Heart right ventricle (tissue), 16 donors: ENCODE measurements around the gene KRTDAP. TPM values are rescaled to one million over a fixed set of nuclear protein-coding genes. Genes with fewer than 3 reads are reported as not detected.
A peak's percentile ranks its signal among the peaks of the same experiment; 100 is the strongest.
"Not testable (repeated sequence)": the region's sequence is repeated elsewhere in the genome, so short reads cannot be mapped to it uniquely, and the experiment has no call there.

ENCODE experiments used
- ATAC-seq, 8 donors: fragments of 200-7000 bp; cut with Tn5 transposase; one replicate each; pipeline ENCODE4 v1.9.1; 2020; ENCODE audit warnings: mild to moderate bottlenecking in 8 of 8, moderate library complexity in 8 of 8, moderate number of reproducible peaks in 1 of 8
- DNase-seq, 2 donors: peaks; one replicate each; pipeline ENCODE4 v3.0.0-alpha.2; 2020
- H3K27ac ChIP-seq, 10 donors: fragments of 200-600 bp; sonication (generic) in 2 of 10; one replicate each; pipeline versions ENCODE4 v1.5.0 to v1.8.0; 2020 to 2022; ENCODE audit warnings: mild to moderate bottlenecking in 3 of 10
- H3K27me3 ChIP-seq, 7 donors: fragments of 200-600 bp; one replicate each; pipeline ENCODE4 v1.8.0; 2021 to 2022; ENCODE audit warnings: mild to moderate bottlenecking in 2 of 7
- H3K36me3 ChIP-seq, 9 donors: fragments of 200-600 bp; sonication (generic) in 1 of 9; one replicate each; pipeline versions ENCODE4 v1.5.0 to v1.8.0; 2020 to 2022; ENCODE audit warnings: mild to moderate bottlenecking in 2 of 9
- H3K4me1 ChIP-seq, 9 donors: fragments of 200-600 bp; sonication (generic) in 1 of 9; one replicate each; pipeline versions ENCODE4 v1.5.0 to v1.8.0; 2020 to 2022; ENCODE audit warnings: mild to moderate bottlenecking in 4 of 9
- H3K4me3 ChIP-seq, 10 donors: fragments of 200-600 bp; sonication (generic) in 2 of 10; one replicate each; pipeline versions ENCODE4 v1.5.0 to v1.8.0; 2020 to 2022; ENCODE audit warnings: mild to moderate bottlenecking in 7 of 10, moderate library complexity in 2 of 10
- H3K9me3 ChIP-seq, 11 donors: fragments of 200-600 bp in 10 of 11; sonication (generic) in 2 of 11; one replicate each; pipeline versions ENCODE4 v1.5.0 to v1.8.0; 2013 to 2022; ENCODE audit warnings: mild to moderate bottlenecking in 2 of 11, control low read depth in 1 of 11, moderate library complexity in 1 of 11
- WGBS, 2 donors: extraction: QIAGEN DNeasy Blood & Tissue Kit; methylation state at CpG; one replicate each; pipeline ENCODE4 v1.1.7; 2013; ENCODE audit warnings: inconsistent platforms in 1 of 2; 5-methylcytosine and 5-hydroxymethylcytosine counted together
- intact Hi-C, 10 donors: fragments of 100-400 bp; cut with DNase I; formaldehyde crosslinking; loops; one replicate each; pipeline versions ENCODE4 v1.11.1 to v1.14.2; 2022
- polyA plus RNA-seq, 2 donors: library from polyadenylated mRNA; stranded (reverse); fragments of 200-250 nt; gene quantifications; one replicate each; pipeline ENCODE4 v1.2.3, GENCODE V29; 2013
- total RNA-seq, 10 donors: library from RNA; stranded (reverse); fragmentation: NEBNext Ultra II Directional in 3 of 10; extraction: Animal tissue kit (Norgen Biotek cat#: 25700) in 3 of 10; gene quantifications; one replicate each; pipeline versions ENCODE4 v1.2.1 to v1.2.4, GENCODE V29; 2021 to 2023
- TF ChIP-seq, protein P1 (sequence below), 9 donors: fragments of 200-600 bp; sonication (generic) in 2 of 9; IDR thresholded peaks; one replicate each; pipeline versions ENCODE4 v1.5.0 to v1.8.0; 2021 to 2022; ENCODE audit warnings: antibody characterized with exemption in 9 of 9, mild to moderate bottlenecking in 5 of 9, moderate library complexity in 1 of 9
- donor health status: Arrhythmogenic right ventricular cardiomyopathy.
- donor health status: ischemic (EF 13 %, LVEDD 7.1; RV severe dilation, severe dysfunction).
- donor health status: healthy with polysubstance abuse.
- donor health status: DM: no; HTN: yes; CAD: no.
- donor health status: DM: no; HTN: no; CAD: no.
- donor health status: ischemic (EF 25% LVEDD 6.9; RV normal size, moderate dysfunction).
- donor health status: ischemic (EF 25% LVEDD 5.7; RV mildly dilated, moderate dysfunction).
- donor health status: healthy.
- donor health status: DM: yes; HTN: yes; CAD: no.
- donor health status: Ischemic cardiomyopathy.
- donor health status: ischemic (EF 35%, LVEDD 5.7; RV mildly dilated, moderate dysfunction).
- donor health status: nonischemic (EF 11% LVEDD 7.7; RV severe dilation, severe dysfunction).
- donor health status: DM: yes; HTN: yes; CAD: no.
- donor health status: PGD.
- donor health status: ischemic (EF 29% LVEDD 5.4; RV normal size, mild dysfunction).
- donor health status: nonischemic (EF 23%, LVEDD 6.1; RV moderate dilation, normal function).

Gene KRTDAP
- total and polyA plus RNA-seq, 12 donors: not detected

- no peak overlapping the region for H3K27ac ChIP-seq
- no peaks in the 10 kb centered on the region for H3K9me3 ChIP-seq
- peaks cover 0 to 8% (median 0%) of the 10 kb centered on the region in 9 donors for H3K4me1 ChIP-seq
- no peaks in the 10 kb centered on the region for H3K27me3 ChIP-seq
- WGBS, 2 donors: 86 to 91% methylated on average over 8 of the region's 8 CpGs
- no peaks in the 10 kb centered on the region for H3K36me3 ChIP-seq
- ATAC-seq: no peak
- H3K4me3 ChIP-seq: no peak overlapping the region
- TF ChIP-seq, protein P1, sequence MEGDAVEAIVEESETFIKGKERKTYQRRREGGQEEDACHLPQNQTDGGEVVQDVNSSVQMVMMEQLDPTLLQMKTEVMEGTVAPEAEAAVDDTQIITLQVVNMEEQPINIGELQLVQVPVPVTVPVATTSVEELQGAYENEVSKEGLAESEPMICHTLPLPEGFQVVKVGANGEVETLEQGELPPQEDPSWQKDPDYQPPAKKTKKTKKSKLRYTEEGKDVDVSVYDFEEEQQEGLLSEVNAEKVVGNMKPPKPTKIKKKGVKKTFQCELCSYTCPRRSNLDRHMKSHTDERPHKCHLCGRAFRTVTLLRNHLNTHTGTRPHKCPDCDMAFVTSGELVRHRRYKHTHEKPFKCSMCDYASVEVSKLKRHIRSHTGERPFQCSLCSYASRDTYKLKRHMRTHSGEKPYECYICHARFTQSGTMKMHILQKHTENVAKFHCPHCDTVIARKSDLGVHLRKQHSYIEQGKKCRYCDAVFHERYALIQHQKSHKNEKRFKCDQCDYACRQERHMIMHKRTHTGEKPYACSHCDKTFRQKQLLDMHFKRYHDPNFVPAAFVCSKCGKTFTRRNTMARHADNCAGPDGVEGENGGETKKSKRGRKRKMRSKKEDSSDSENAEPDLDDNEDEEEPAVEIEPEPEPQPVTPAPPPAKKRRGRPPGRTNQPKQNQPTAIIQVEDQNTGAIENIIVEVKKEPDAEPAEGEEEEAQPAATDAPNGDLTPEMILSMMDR (IDR thresholded peaks at IDR 0.05): no peak
- DNase-seq: no peak
- intact Hi-C loops: loop anchor here in 3 of 10 donors (2.0 to 5.0 kb wide), 3 partner anchors 50 to 120 kb away; no protein-coding TSS in a partner anchor
Measured at GRCh38 chr19:35471946-35472345, 18.3 kb downstream of the KRTDAP start.

DNA sequence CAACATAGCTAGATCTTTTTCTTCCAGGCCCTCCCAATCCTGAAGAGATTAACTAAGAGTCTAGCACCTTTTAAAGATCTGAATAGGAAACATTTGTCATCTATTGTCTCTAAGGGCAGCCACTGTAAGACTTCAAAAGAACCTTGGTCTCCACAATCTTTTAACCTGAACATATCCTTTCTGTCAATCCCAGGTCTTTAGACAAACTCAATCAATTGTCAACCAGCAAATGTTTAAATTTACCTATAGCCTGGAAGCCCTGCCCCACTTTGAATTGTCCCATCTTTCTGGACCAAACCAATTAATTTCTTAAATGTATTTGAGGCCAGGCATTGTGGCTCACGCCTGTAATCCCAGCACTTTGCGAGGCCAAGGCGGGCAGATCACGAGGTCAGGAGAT, 19.2 kb downstream of the KRTDAP start:
- not testable (repeated sequence) for H3K4me3 ChIP-seq, DNase-seq, H3K9me3 ChIP-seq, H3K36me3 ChIP-seq, H3K27me3 ChIP-seq, ATAC-seq, H3K27ac ChIP-seq, H3K4me1 ChIP-seq
- intact Hi-C loops: loop anchor here in 3 of 10 donors (2.0 to 5.0 kb wide), 3 partner anchors 49 to 119 kb away; no protein-coding TSS in a partner anchor
- 96% methylated on average over 4 of the region's 4 CpGs for WGBS, 2 donors

DNA sequence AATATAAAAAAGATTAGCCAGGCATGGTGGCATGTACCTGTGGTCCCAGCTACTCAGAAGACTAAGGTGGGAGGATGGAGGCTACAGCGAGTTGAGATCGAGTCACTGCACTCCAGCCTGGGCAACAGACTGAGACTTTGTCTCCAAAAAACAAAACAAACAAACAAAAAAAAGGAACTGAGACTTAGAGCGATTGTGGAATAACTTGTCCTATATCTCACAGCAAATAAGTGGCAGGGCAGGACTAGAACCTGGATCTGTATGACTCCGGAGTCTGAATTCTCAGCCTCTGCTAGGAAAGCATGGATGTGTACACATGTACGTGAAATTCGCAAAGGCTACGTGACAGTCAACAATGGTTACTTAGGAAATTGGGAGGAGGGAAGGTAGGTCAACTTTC, 20.1 kb downstream of the KRTDAP start:
- ATAC-seq: no peak
- WGBS, 2 donors: 91% methylated on average over 7 of the region's 7 CpGs
- H3K9me3 ChIP-seq: no peaks in the 10 kb centered on the region
- H3K27ac ChIP-seq: no peak overlapping the region
- H3K27me3 ChIP-seq: no peaks in the 10 kb centered on the region
- H3K4me1 ChIP-seq: peaks cover 0 to 8% (median 0%) of the 10 kb centered on the region in 9 donors
- no peaks in the 10 kb centered on the region for H3K36me3 ChIP-seq
- TF ChIP-seq, protein P1 (IDR thresholded peaks at IDR 0.05): no peak
- no peak for DNase-seq
- intact Hi-C loops: loop anchor here in 3 of 10 donors (2.0 to 5.0 kb wide), 3 partner anchors 48 to 118 kb away; no protein-coding TSS in a partner anchor
- no peak overlapping the region for H3K4me3 ChIP-seq

GRCh38 chr19:35468637-35469036, 21.6 kb downstream of the KRTDAP start:
- intact Hi-C loops: loop anchor here in 7 of 10 donors (1.0 to 5.0 kb wide), 4 partner anchors 115 to 116 kb away; no protein-coding TSS in a partner anchor
- peak; percentile 18 to 36 for DNase-seq
- Histone ChIP-seq H3K4me1 (peaks cover 0 to 11% (median 0%) of the 10 kb centered on the region in 9 donors), H3K4me3 (no peak overlapping the region), H3K27ac (no peak overlapping the region), H3K36me3 (no peaks in the 10 kb centered on the region), H3K9me3 (no peaks in the 10 kb centered on the region), H3K27me3 (no peaks in the 10 kb centered on the region)
- WGBS, 2 donors: 29 to 44% methylated on average over 2 of the region's 2 CpGs
- TF ChIP-seq, protein P1 (IDR thresholded peaks at IDR 0.05): peak; percentile 24 to 74 (median 64)
- ATAC-seq: peak; percentile 74 to 95 (median 80)

DNA sequence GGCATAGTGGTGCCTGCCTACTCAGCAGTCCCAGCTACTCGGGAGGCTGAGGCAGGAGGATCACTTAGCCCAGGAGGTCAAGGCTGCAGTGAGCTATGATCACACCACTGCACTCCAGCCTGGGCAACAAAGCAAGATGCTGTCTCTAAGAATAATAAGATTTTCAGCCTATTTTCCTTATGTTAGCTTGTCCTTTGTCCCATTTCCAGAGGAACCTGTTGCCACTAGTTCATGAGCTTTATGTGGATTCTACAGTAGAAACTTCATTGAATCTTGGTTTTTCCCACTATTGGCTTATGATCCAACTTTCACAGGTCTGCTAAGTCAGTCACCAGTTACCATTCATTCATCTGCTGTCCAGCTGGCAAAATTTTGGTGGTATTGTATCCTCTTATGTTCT, 24.0 kb downstream of the KRTDAP start:
- Histone ChIP-seq H3K9me3 (no peaks in the 10 kb centered on the region), H3K36me3 (no peaks in the 10 kb centered on the region), H3K4me1 (peaks cover 0 to 34% (median 15%) of the 10 kb centered on the region in 9 donors), H3K4me3 (no peak overlapping the region), H3K27me3 (no peaks in the 10 kb centered on the region), H3K27ac (no peak overlapping the region)
- WGBS, 2 donors: 97 to 100% methylated on average over 1 of the region's 1 CpG
- intact Hi-C loops: loop anchor here in 2 of 10 donors (5.0 kb wide), 1 partner anchor 114 kb away; no protein-coding TSS in a partner anchor
- DNase-seq (no peak), ATAC-seq (no peak)
- TF ChIP-seq, protein P1 (IDR thresholded peaks at IDR 0.05): no peak
